Body of pancreas (tissue), 4 donors: ENCODE data around the gene TCF7. TPM values are rescaled to one million over a fixed set of nuclear protein-coding genes. Genes with fewer than 3 reads are reported as not detected.

Source experiments
- ATAC-seq: fragments of 150-250 bp; one replicate; pipeline ENCODE4 v1.9.1; 2016
- DNase-seq, 4 donors: peaks; one replicate each; pipeline ENCODE4 v3.0.0-alpha.2; 2019
- H3K27ac ChIP-seq, 4 donors: fragments of 200-600 bp; sonication (generic); 1 replicate in 3 of 4; 2 replicates in 1 of 4; pipeline versions ENCODE4 v1.5.1 to v1.6.1; 2016 to 2019; ENCODE audit warnings: mild to moderate bottlenecking in 1 of 4, mixed read lengths in 1 of 4, moderate library complexity in 1 of 4
- H3K27me3 ChIP-seq, 2 donors: fragments of 200-600 bp; sonication (generic); one replicate each; pipeline ENCODE4 v1.6.0; 2016; ENCODE audit warnings: mild to moderate bottlenecking in 1 of 2
- H3K36me3 ChIP-seq, 2 donors: fragments of 200-600 bp; sonication (generic); replicated peaks in 1 of 2; 2 replicates each; pipeline ENCODE4 v1.5.1; 2016; ENCODE audit warnings: low read depth in 2 of 2; ENCODE audit not compliant: insufficient read depth in 1 of 2
- H3K4me1 ChIP-seq: fragments of 200-600 bp; sonication (generic); one replicate; pipeline ENCODE4 v1.6.0; 2016
- H3K4me3 ChIP-seq, 2 donors: fragments of 200-600 bp; sonication (generic); 1 replicate in 1 of 2; 2 replicates in 1 of 2; pipeline ENCODE4 v1.5.1; 2016 to 2019
- H3K9me3 ChIP-seq, 3 donors: fragments of 200-600 bp; sonication (generic); 1 replicate in 2 of 3; 2 replicates in 1 of 3; pipeline ENCODE4 v1.5.1; 2016
- CTCF ChIP-seq, 7 experiments: fragments of 450-650 bp in 4 of 7; fragments of 200-600 bp in 3 of 7; sonication (generic) in 3 of 7; IDR thresholded peaks; one replicate each; pipeline ENCODE4 v1.5.1; 2016 to 2019; ENCODE audit warnings: antibody characterized with exemption in 7 of 7
- POLR2A ChIP-seq, 3 donors: fragments of 450-650 bp; IDR thresholded peaks; one replicate each; pipeline ENCODE4 v1.6.1; 2016; ENCODE audit warnings: antibody characterized with exemption in 3 of 3, mild to moderate bottlenecking in 2 of 3
- WGBS, 2 donors: methylation state at CpG; one replicate each; pipeline ENCODE4 v1.1.5; 2017; 5-methylcytosine and 5-hydroxymethylcytosine counted together
- intact Hi-C: fragments of 100-400 bp; cut with DNase I; formaldehyde crosslinking; loops from one replicate; pipeline ENCODE4 v1.15.1; 2023
- total RNA-seq, 2 donors: library from RNA; depleted of rRNA; stranded (reverse); fragments of >200 nt; gene quantifications; one replicate each; pipeline ENCODE4 v1.1.0, GENCODE V29; 2016

Gene TCF7
- total RNA-seq, 2 donors from 2014 or later = 6.3 to 9.1 TPM

GRCh38 chr5:134127988-134128647, 13.6 kb downstream of the TCF7 start:
- 73 to 77% methylated on average over 14 to 18 of the region's 18 CpGs for WGBS, 2 donors
- ATAC-seq (no peak), DNase-seq (no peak)
- TF ChIP-seq CTCF (IDR thresholded peaks at IDR 0.05) (no peak), POLR2A (IDR thresholded peaks at IDR 0.05) (no peak)
- intact Hi-C loops = no loop called here
- H3K27me3 ChIP-seq = no peaks in the 10 kb centered on the region
- no peaks in the 10 kb centered on the region for H3K9me3 ChIP-seq
- peaks cover 28% of the 10 kb centered on the region for H3K4me1 ChIP-seq
- no peak overlapping the region for H3K27ac ChIP-seq
- H3K4me3 ChIP-seq = no peak overlapping the region
- H3K36me3 ChIP-seq = no peaks in the 10 kb centered on the region

- peaks cover 28% of the 10 kb centered on the region for H3K4me1 ChIP-seq
- WGBS, 2 donors = 95% methylated on average over 4 of the region's 5 CpGs; no CpG with 5 or more reads in 1 of the 2 donors
- H3K36me3 ChIP-seq = no peaks in the 10 kb centered on the region
- no peak for DNase-seq
- H3K4me3 ChIP-seq = no peak overlapping the region
- intact Hi-C loops = no loop called here
- H3K27ac ChIP-seq = no peak overlapping the region
- no peaks in the 10 kb centered on the region for H3K9me3 ChIP-seq
- ATAC-seq = no peak
- TF ChIP-seq POLR2A (IDR thresholded peaks at IDR 0.05) = no peak
- no peaks in the 10 kb centered on the region for H3K27me3 ChIP-seq
Measured at GRCh38 chr5:134128648-134128995, 14.1 kb downstream of the TCF7 start.

GRCh38 chr5:134129411-134130238, 15.1 kb downstream of the TCF7 start:
- intact Hi-C loops = no loop called here
- H3K36me3 ChIP-seq = no peaks in the 10 kb centered on the region
- no peaks in the 10 kb centered on the region for H3K9me3 ChIP-seq
- H3K27ac ChIP-seq = no peak overlapping the region
- 72 to 81% methylated on average over 13 to 25 of the region's 25 CpGs for WGBS, 2 donors
- H3K4me1 ChIP-seq = peaks cover 28% of the 10 kb centered on the region
- ATAC-seq (no peak), DNase-seq (no peak)
- H3K27me3 ChIP-seq = no peaks in the 10 kb centered on the region
- TF ChIP-seq POLR2A (IDR thresholded peaks at IDR 0.05) = no peak
- no peak for TF ChIP-seq CTCF (IDR thresholded peaks at IDR 0.05)
- no peak overlapping the region for H3K4me3 ChIP-seq

- Histone ChIP-seq H3K27ac (no peak overlapping the region), H3K36me3 (no peaks in the 10 kb centered on the region), H3K4me1 (peaks cover 25% of the 10 kb centered on the region), H3K4me3 (no peak overlapping the region), H3K27me3 (no peaks in the 10 kb centered on the region), H3K9me3 (no peaks in the 10 kb centered on the region)
- TF ChIP-seq POLR2A (IDR thresholded peaks at IDR 0.05) (no peak), CTCF (IDR thresholded peaks at IDR 0.05) (no peak)
- no peak for DNase-seq
- intact Hi-C loops = no loop called here
- 85 to 92% methylated on average over 3 to 8 of the region's 8 CpGs for WGBS, 2 donors
- ATAC-seq = no peak
Measured at GRCh38 chr5:134130239-134130945, 15.9 kb downstream of the TCF7 start.

GRCh38 chr5:134131165-134131564, 16.7 kb downstream of the TCF7 start:
- intact Hi-C loops = no loop called here
- no peaks in the 10 kb centered on the region for H3K27me3 ChIP-seq
- H3K27ac ChIP-seq = no peak overlapping the region
- H3K4me1 ChIP-seq = peaks cover 18% of the 10 kb centered on the region
- no peak for TF ChIP-seq POLR2A (IDR thresholded peaks at IDR 0.05)
- no peak for TF ChIP-seq CTCF (IDR thresholded peaks at IDR 0.05)
- DNase-seq (no peak), ATAC-seq (no peak)
- WGBS, 2 donors = 77 to 100% methylated on average over 2 to 3 of the region's 3 CpGs
- no peaks in the 10 kb centered on the region for H3K9me3 ChIP-seq
- no peaks in the 10 kb centered on the region for H3K36me3 ChIP-seq
- no peak overlapping the region for H3K4me3 ChIP-seq
